HG02981 (cell line): ENCODE measurements around the gene JADE1.

Experiments
- ATAC-seq: cut with Tn5 transposase; IDR thresholded peaks from one replicate; pipeline ENCODE4 v1.9.1; 2021; ENCODE audit warnings: mild to moderate bottlenecking, moderate library complexity; ENCODE audit not compliant: unreplicated experiment

Gene JADE1

DNA sequence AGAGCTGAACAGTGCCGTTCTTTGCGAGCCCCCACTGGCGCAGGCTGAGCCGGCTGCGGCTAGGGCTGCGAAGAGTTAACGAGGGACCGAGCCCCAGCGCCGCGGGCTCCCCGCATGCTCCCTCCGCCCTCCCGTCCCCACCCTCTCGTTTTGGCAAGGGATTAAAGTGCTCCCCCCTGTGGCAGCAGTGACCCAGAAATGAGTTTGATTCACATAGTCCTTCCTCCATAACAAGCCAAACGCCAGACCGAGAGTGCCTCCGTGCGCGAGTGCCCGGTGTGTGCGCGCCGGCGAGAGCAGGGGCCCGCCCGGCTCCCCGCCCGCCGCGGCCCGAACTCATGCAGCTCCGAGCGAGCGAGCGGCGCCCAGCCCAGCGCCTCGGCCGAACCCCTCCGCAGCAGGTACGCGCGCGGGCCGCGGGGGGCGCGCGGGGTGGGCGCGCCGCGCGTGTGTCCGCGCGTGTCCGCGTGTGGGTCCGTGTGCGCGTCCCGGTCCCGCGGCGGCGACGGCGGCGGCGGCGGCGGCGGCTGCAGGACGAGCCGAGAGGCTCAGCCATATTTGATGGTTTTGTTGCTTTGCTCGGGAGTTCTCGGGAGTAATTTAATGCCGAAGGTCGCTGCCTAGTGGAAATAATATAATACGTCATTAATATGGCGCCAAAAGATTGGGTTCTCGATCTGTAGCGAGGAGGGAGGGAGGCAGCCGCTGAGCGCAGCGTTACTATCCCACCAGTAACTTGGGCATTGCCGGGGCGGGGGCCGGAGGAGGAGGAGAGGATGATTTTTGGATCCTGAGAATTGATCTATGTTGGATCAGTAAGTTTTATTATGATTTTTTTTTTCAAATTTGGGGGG lies at the start of gene JADE1:
Gene JADE1, plus strand, starts transcription at position 224 of the 854 bp plus-strand sequence. CDS start 22,059 bp downstream, outside the sequence.
- peak; percentile 46 for ATAC-seq

- ATAC-seq: no peak
Measured at GRCh38 chr4:128766781-128767180, 42.7 kb upstream of the JADE1 start.

- no peak for ATAC-seq
Measured at GRCh38 chr4:128768373-128768996, 41.0 kb upstream of the JADE1 start.

DNA sequence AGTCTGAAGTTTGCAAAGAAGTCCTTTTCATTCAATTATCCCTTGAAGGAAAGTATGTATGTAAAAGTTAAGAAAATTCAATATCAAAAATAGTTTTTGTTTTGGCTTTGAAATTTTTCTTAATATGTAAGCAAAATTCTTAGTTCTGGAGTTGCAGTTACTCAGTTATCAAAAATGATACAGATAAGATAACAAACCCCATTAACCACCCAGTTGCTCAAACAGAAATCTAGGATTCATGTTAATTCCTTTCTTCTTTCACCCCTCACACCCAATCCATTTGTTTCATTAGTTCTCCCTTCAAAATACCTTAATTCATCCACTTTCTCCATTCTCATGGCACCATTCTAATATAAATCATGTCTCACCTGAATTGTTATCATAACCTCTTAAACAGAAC lies 40.5 kb upstream of the JADE1 start:
- ATAC-seq: no peak

DNA sequence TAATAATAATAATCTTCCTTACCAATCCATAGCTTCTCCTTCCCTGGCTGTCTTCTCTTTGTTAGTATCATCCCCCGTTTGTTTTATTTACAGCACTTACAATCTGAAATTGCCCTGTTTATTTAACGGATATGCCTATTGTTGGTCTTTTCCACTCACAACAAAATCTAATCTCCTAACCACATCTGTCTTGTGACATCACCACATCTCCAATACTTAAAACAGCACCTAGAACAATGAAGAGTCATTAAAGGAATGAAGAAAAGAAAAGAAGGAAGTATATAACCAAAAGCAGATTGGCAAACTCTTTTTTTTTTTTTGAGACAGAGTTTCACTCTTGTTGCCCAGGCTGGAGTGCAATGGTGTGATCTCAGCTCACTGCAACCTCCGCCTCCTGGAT lies 38.7 kb upstream of the JADE1 start:
- no peak for ATAC-seq

- ATAC-seq: no peak
Measured at GRCh38 chr4:128775477-128775876, 34.0 kb upstream of the JADE1 start.

- no peak for ATAC-seq
Measured at GRCh38 chr4:128775916-128776315, 33.6 kb upstream of the JADE1 start.

DNA sequence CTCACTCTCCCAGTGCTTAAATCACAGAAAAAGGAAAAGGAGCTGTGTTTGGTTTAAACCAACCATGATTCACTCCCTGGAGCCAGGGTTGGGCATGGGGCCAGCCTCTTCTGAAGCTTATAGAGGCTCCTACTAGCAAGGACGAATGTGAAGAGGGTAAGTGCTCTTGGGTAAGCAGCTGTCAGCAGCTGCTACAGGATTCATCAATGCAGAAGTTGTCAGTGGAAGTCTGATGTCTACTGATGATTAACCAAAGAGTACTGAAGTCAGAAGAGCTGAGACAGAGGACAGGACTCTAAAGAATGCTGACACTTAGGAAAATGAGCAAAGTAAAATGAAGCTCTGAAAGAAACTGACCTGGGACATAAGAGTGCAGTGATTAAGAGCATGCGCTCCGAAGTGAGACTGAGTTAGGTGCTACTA lies 32.7 kb upstream of the JADE1 start:
- ATAC-seq: no peak

DNA sequence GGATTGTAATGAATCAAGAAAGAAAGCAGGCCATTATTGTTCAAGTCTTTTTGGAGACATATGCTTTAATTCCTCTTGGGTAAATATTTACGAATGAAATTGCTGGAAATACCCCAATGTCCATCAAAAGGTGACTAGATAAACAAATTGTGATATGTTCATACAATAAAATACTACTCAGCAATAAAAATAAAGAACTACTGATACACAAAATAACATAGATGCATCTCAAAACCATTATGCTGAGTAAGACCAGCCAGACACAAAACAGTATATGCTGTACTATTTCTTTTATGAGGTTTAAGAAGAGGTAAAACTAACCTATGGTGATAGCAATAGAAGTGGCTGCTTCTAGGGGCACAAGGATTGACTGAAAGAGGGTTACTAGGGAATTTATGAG lies 28.8 kb upstream of the JADE1 start:
- ATAC-seq: no peak

DNA sequence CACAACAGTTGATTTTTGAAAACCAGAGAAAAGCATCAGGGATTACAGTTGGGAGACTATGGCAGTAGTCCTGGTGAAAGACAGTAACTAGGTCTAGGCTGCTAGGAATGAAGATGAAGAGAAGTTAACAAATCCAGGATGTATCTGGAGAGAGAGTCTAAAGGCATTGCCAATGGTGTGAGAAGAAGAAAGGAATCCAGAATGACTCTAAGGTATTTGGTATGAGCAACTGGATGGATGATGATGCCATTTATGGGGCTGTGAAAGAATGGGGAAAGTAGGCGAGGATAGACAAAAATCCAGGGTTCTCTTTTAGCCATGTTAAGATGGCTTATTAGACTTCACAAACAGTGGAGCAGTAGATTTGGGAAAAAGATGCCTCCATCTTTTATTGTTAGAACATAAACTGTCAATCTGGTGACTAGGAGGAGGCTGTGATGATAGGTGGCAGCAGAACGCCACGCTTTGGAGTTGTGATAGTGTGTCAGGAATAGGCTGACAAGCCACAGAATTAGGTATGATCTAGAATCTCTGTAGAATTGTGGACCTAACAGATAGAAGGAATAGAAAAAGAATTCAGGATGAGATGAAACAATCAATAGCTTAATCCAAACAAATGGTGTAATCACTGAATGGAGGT lies 27.3 kb upstream of the JADE1 start:
- no peak for ATAC-seq

- ATAC-seq: no peak
Measured at GRCh38 chr4:128782875-128783614, 26.5 kb upstream of the JADE1 start.

DNA sequence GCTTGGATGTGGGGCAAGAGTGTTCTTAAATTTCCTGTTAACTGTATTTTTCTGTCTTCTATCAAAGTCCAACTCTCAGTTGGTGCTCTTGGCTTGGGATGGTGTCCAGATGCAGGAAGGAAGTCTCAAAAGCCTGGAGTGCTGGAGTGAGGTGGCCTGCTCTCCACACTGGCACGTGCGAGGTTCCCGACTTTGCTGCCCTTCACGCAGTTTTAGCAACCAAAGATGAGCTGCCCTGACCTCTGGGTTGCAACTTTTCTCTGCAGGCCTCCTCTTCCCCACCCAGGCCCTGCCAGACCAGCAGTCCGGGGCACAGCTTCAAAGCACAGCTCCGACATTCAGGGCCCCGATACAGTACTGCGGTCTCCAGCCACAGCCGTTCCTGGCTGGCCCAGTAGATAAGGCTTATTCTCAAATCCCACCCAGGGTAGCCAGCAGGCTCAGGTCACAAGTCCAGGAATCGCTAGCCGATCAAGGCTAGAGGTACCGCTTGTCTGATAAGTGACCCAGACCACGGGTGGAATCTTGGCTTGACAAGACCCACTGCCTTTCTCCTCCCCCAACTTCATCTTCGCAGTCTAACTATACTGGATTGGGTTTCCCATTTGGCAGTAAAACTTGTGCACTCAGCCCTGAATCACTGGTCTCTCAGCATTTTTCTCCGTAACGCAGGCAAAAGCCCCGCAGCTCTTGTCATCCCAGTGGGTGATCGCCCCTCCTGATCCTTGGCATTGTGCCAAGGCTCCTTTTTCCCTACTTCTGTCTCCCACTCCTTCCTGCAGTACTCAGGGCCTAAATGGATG lies 21.8 kb upstream of the JADE1 start:
- no peak for ATAC-seq

DNA sequence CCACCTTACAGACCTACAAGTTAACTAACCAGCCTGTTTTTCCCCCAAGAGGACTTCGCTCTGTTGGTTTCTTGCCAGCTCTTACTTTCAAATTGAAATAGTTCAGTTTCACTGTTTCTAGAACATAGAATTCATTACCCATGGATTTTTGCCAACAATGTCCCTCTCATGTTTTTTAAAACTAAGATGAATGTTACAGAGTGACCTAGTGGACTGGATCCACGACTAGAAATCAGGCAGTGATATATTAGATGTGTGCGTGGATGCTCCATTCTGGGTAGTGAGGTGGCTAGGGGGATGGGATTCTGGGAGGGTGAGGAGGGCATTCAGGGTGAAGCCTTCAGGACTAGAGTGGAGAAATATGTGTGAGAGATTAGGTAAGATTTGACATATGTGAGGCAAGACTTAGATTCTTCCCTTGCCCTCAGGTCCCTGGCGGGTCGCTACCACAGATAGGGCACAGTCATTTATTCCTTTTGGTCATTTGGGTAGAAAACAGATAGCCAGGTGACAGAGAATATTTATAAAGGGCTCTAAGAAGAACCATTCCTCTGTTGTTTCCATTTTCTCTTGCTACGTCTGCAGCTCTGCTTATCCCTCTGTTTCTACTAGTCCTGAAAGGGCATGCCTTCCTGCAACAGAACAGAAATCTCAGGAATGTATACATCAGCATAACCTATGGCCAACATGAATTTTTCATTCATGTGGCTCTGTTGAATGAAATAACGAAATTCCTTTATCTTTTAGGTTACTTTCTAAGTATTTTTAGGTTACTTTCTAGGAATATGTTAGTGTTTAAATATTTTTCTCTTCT lies 15.4 kb upstream of the JADE1 start:
- ATAC-seq: no peak

DNA sequence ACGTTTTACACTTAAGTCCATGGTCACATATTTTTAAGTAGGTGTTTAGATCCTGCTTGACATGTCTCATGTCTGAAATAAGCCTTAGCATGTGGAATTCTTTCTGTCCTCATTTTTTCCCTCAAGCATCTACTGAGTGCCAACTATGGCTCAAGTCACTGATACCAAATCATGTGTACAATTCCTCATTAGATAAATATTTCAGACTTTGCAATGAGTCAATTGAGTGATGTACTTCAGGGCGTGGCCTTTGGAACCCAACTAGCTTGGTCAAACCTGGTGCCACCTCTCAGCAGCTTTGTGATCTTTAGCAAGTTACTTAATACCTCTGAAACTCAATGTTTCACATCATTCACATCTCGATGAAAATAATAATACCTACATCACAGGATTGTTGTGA lies 12.6 kb upstream of the JADE1 start:
- no peak for ATAC-seq

DNA sequence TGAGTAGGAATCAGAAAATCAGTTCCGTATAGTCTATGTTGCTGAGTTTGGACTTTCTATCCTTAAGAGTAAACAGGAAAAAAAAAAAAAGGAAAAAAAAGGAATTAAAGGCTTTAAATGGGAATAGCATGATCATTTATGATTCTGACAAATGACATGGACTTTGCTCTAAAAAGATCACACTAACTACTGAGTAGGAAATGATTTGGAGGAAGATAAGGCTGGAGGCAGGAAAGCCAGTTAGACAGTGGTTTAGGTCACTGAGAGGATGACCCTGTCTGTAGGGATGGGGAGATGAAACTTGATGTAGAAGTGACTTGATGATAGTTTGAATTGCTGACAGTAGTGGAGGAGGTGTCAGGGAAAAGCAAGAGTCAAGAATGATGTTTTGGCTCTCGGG lies 9.2 kb upstream of the JADE1 start:
- no peak for ATAC-seq

DNA sequence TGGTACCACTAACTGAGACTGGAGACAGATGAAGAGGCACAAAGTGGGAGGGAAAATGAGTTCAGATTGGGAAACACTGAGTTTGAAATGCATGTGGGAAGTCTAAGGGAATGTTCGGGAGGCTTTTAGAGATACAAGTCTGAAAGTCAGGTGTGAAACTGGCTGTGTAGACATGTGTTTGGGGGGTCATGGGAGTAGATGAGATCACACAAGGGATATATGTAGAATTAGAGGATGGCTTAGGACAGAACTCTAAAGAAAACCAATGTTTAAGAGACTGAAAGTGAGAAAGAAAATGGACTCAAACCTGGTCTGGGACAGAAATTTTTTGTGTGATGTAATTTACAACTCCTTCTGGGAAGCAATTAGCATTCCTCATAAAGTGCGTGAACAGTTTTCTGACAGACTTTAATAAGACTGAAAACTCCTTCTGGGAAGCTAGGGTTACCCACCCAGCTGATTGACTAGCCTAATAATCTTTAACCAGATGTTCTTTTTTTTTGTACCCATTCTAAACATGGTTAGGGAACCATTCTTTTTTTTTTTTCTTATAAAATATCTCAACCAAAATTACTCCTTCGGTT lies 8.7 kb upstream of the JADE1 start:
- no peak for ATAC-seq

DNA sequence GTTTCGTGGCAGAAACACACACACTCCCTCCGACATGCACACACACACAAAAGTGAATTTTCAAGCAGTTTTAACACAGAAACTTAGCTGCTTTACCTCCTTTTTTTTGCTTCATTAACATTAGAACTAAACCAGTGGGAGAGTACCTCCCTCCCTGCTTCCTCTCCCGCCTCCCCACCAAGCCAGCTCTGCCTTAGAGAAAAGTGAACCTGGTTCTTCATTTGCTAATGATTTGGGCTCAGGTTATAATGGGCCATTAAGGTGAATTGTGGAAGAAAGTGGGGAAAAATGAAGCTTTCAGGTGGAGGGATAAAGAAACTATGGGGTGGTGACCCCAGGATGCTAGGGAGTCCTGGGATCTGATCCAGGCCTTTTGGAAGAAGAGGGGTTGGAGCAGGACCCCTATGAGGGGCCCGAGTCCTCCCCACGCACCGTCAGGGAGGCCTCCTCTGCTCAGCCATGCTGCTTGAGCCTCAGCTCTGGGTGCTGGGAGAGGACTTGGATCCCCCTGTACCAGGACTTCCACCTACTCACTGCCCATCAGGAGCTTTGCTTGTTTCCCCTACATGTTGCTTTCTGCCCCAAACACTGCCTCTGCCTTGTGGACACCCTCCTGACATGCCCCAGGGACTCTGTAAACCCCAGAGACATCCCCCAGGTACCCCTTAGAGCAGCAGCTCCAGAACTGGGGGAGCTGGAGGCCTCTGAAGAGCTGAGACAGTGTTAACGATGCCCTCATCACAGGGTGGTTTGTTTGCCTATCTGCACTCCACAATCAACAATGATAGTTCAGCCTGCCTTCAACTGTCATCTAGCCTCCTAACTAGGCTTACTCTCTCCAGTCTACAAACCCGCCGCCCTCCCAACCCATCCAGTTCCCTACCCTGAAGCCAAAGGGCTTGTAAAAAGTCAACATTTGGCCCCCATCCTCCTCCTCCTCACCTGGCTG lies 6.5 kb upstream of the JADE1 start:
- no peak for ATAC-seq

DNA sequence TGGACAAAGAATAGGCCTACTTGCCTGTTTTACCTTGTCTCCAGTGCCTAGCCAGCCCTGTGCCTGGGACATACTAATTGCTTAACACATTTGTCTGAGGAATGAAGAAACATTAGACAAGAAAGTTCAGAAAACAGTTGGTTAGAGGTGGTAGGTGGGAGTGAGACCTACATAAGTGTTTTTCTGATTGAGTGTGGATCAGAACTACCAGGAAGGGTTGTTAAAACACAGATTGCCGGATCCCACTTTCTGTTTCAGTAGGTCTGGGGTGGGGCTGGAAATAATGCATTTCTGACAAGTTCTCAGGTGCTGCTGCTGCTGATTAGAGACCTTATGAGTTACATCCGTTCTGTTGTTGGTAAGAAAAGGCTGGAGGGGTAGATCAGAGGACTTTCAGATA lies 5.7 kb upstream of the JADE1 start:
- ATAC-seq: no peak
